Activated CD4-positive, alpha-beta T cell treated with anti-CD3 and anti-CD28 coated beads, Interleukin-2, amount 10 ng/mL, durations not matched to agents 24 days and 14 days (primary cell): ENCODE measurements around the gene MYO1H. TPM values are rescaled to one million over a fixed set of nuclear protein-coding genes. Genes with fewer than 3 reads are reported as not detected.
A peak's percentile ranks its signal among the peaks of the same experiment; 100 is the strongest.
"Not testable (repeated sequence)": the region's sequence is repeated elsewhere in the genome, so short reads cannot be mapped to it uniquely, and the experiment has no call there.

ENCODE experiments used
- DNase-seq: peaks from one replicate; pipeline ENCODE4 v3.0.0; 2022
- H3K27ac Mint-ChIP-seq: one replicate; pipeline ENCODE4 v1.8.0; 2022; ENCODE audit warnings: mild to moderate bottlenecking, mixed read lengths
- H3K27me3 Mint-ChIP-seq: one replicate; pipeline ENCODE4 v1.8.0; 2022; ENCODE audit warnings: mixed read lengths
- H3K36me3 Mint-ChIP-seq: one replicate; pipeline ENCODE4 v1.8.0; 2022; ENCODE audit warnings: low read depth, mild to moderate bottlenecking, mixed read lengths
- H3K4me1 Mint-ChIP-seq: one replicate; pipeline ENCODE4 v1.8.0; 2021; ENCODE audit warnings: mixed read lengths
- H3K4me3 Mint-ChIP-seq: one replicate; pipeline ENCODE4 v1.8.0; 2022; ENCODE audit warnings: mild to moderate bottlenecking, moderate library complexity, mixed read lengths
- H3K9me3 Mint-ChIP-seq: one replicate; pipeline ENCODE4 v1.8.0; 2021; ENCODE audit warnings: mixed read lengths
- intact Hi-C: fragments of 100-400 bp; cut with micrococcal nuclease; formaldehyde crosslinking; loops from one replicate; pipeline ENCODE4 v1.15.1; 2023
- total RNA-seq: library from RNA; stranded (reverse); gene quantifications from 2 replicates; pipeline ENCODE4 v1.2.3, GENCODE V29; 2022

Gene MYO1H
- total RNA-seq, 1 donor from 2014 or later, result not detected

- H3K4me3 Mint-ChIP-seq, result no peak overlapping the region
- DNase-seq, result no peak
- intact Hi-C loops, result no loop called here
- no peaks in the 10 kb centered on the region for H3K36me3 Mint-ChIP-seq
- H3K9me3 Mint-ChIP-seq, result no peaks in the 10 kb centered on the region
- no peaks in the 10 kb centered on the region for H3K4me1 Mint-ChIP-seq
- no peak overlapping the region for H3K27ac Mint-ChIP-seq
- peaks cover 28% of the 10 kb centered on the region for H3K27me3 Mint-ChIP-seq
These were observed 22.1 kb downstream of the MYO1H start for GRCh38 chr12:109369831-109370230.

GRCh38 chr12:109377139-109377685, 29.5 kb downstream of the MYO1H start:
- intact Hi-C loops, result no loop called here
- Mint-ChIP-seq H3K9me3 (no peaks in the 10 kb centered on the region), H3K4me3 (no peak overlapping the region), H3K27me3 (peaks cover 42% of the 10 kb centered on the region), H3K36me3 (no peaks in the 10 kb centered on the region), H3K4me1 (no peaks in the 10 kb centered on the region), H3K27ac (no peak overlapping the region)
- no peak for DNase-seq

- Mint-ChIP-seq H3K27ac (no peak overlapping the region), H3K27me3 (peaks cover 40% of the 10 kb centered on the region), H3K4me3 (no peak overlapping the region), H3K36me3 (no peaks in the 10 kb centered on the region), H3K4me1 (no peaks in the 10 kb centered on the region), H3K9me3 (no peaks in the 10 kb centered on the region)
- DNase-seq, result no peak
- intact Hi-C loops, result no loop called here
These were observed 30.9 kb downstream of the MYO1H start for GRCh38 chr12:109378569-109378968.

- intact Hi-C loops, result no loop called here
- Mint-ChIP-seq H3K27ac (no peak overlapping the region), H3K4me3 (no peak overlapping the region), H3K27me3 (peaks cover 26% of the 10 kb centered on the region), H3K4me1 (no peaks in the 10 kb centered on the region), H3K9me3 (no peaks in the 10 kb centered on the region), H3K36me3 (no peaks in the 10 kb centered on the region)
- DNase-seq, result no peak
These were observed 34.3 kb downstream of the MYO1H start for GRCh38 chr12:109382031-109382430.

- Mint-ChIP-seq H3K4me3 (no peak overlapping the region), H3K27me3 (peaks cover 21% of the 10 kb centered on the region), H3K4me1 (no peaks in the 10 kb centered on the region), H3K27ac (no peak overlapping the region), H3K9me3 (no peaks in the 10 kb centered on the region), H3K36me3 (no peaks in the 10 kb centered on the region)
- DNase-seq, result no peak
- intact Hi-C loops, result no loop called here
These were observed 35.5 kb downstream of the MYO1H start for GRCh38 chr12:109383240-109383639.

- no peaks in the 10 kb centered on the region for H3K4me1 Mint-ChIP-seq
- H3K4me3 Mint-ChIP-seq, result no peak overlapping the region
- peak; percentile 56 for DNase-seq
- H3K27me3 Mint-ChIP-seq, result peaks cover 11% of the 10 kb centered on the region
- H3K9me3 Mint-ChIP-seq, result no peaks in the 10 kb centered on the region
- H3K27ac Mint-ChIP-seq, result no peak overlapping the region
- H3K36me3 Mint-ChIP-seq, result no peaks in the 10 kb centered on the region
- intact Hi-C loops, result no loop called here
These were observed 37.8 kb downstream of the MYO1H start for GRCh38 chr12:109385339-109386058.

GRCh38 chr12:109386059-109386433, 38.3 kb downstream of the MYO1H start:
- Mint-ChIP-seq H3K4me3 (no peak overlapping the region), H3K4me1 (no peaks in the 10 kb centered on the region), H3K9me3 (no peaks in the 10 kb centered on the region), H3K36me3 (no peaks in the 10 kb centered on the region), H3K27ac (no peak overlapping the region), H3K27me3 (peaks cover 11% of the 10 kb centered on the region)
- no peak for DNase-seq
- intact Hi-C loops, result no loop called here

GRCh38 chr12:109387425-109388166, 39.9 kb downstream of the MYO1H start:
- H3K9me3 Mint-ChIP-seq, result no peaks in the 10 kb centered on the region
- no peaks in the 10 kb centered on the region for H3K4me1 Mint-ChIP-seq
- no peak for DNase-seq
- no peaks in the 10 kb centered on the region for H3K36me3 Mint-ChIP-seq
- intact Hi-C loops, result no loop called here
- peaks cover 16% of the 10 kb centered on the region for H3K27me3 Mint-ChIP-seq
- no peak overlapping the region for H3K27ac Mint-ChIP-seq
- no peak overlapping the region for H3K4me3 Mint-ChIP-seq

GRCh38 chr12:109388167-109388563, 40.5 kb downstream of the MYO1H start:
- no peak overlapping the region for H3K27ac Mint-ChIP-seq
- no peak overlapping the region for H3K4me3 Mint-ChIP-seq
- H3K36me3 Mint-ChIP-seq, result no peaks in the 10 kb centered on the region
- H3K27me3 Mint-ChIP-seq, result peaks cover 17% of the 10 kb centered on the region
- no peak for DNase-seq
- H3K9me3 Mint-ChIP-seq, result no peaks in the 10 kb centered on the region
- intact Hi-C loops, result no loop called here
- H3K4me1 Mint-ChIP-seq, result no peaks in the 10 kb centered on the region

- H3K36me3 Mint-ChIP-seq, result no peaks in the 10 kb centered on the region
- no peak for DNase-seq
- peaks cover 16% of the 10 kb centered on the region for H3K27me3 Mint-ChIP-seq
- no peaks in the 10 kb centered on the region for H3K9me3 Mint-ChIP-seq
- intact Hi-C loops, result no loop called here
- no peak overlapping the region for H3K27ac Mint-ChIP-seq
- H3K4me3 Mint-ChIP-seq, result no peak overlapping the region
- no peaks in the 10 kb centered on the region for H3K4me1 Mint-ChIP-seq
These were observed 41.4 kb downstream of the MYO1H start for GRCh38 chr12:109389146-109389545.

GRCh38 chr12:109393437-109394345, 46.0 kb downstream of the MYO1H start:
- peak; percentile 81 for DNase-seq
- Mint-ChIP-seq H3K9me3 (no peaks in the 10 kb centered on the region), H3K27me3 (peaks cover 15% of the 10 kb centered on the region), H3K27ac (no peak overlapping the region), H3K4me3 (no peak overlapping the region), H3K36me3 (no peaks in the 10 kb centered on the region), H3K4me1 (no peaks in the 10 kb centered on the region)
- intact Hi-C loops, result loop anchor here (2.0 kb wide), 2 partner anchors 129 to 283 kb away; no protein-coding TSS in a partner anchor

- Mint-ChIP-seq H3K4me1 (no peaks in the 10 kb centered on the region), H3K4me3 (no peak overlapping the region), H3K9me3 (no peaks in the 10 kb centered on the region)
These were observed 47.2 kb downstream of the MYO1H start for GRCh38 chr12:109394891-109395290.

GRCh38 chr12:109404841-109405240, 57.1 kb downstream of the MYO1H start:
- H3K4me1 Mint-ChIP-seq, intact Hi-C loops, H3K27ac Mint-ChIP-seq, H3K27me3 Mint-ChIP-seq, H3K9me3 Mint-ChIP-seq, H3K4me3 Mint-ChIP-seq, H3K36me3 Mint-ChIP-seq, DNase-seq: not testable (repeated sequence)

More at GRCh38 chr12:109394891-109395290, 47.2 kb downstream of the MYO1H start:
- H3K36me3 Mint-ChIP-seq, result no peaks in the 10 kb centered on the region
- H3K27ac Mint-ChIP-seq, result no peak overlapping the region
- intact Hi-C loops, result no loop called here
- peaks cover 15% of the 10 kb centered on the region for H3K27me3 Mint-ChIP-seq
- DNase-seq, result no peak
